Keratinocyte (primary cell): ENCODE measurements around the gene TUBA3C. TPM values are rescaled to one million over a fixed set of nuclear protein-coding genes. Genes with fewer than 3 reads are reported as not detected.
"Not testable (repeated sequence)": the region's sequence is repeated elsewhere in the genome, so short reads cannot be mapped to it uniquely, and the experiment has no call there.

Source experiments
- DNase-seq: peaks from one replicate; pipeline ENCODE4 v3.0.0-alpha.2; 2011; ENCODE audit warnings: low read depth, missing footprints, low spot score
- FAIRE-seq: peaks from 2 replicates; lab custom pipeline; 2011; peaks lifted over from hg19 to GRCh38; lab: Jason Lieb, UNC
- H2AFZ ChIP-seq: 2 replicates; pipeline ENCODE4 v1.6.0; 2012; ENCODE audit warnings: low read length, control low read depth, inconsistent platforms; ENCODE audit not compliant: control insufficient read depth
- H3K27ac ChIP-seq: 2 replicates; pipeline ENCODE4 v1.5.1; 2011; ENCODE audit warnings: low read length; ENCODE audit not compliant: control insufficient read depth, insufficient read depth
- H3K27me3 ChIP-seq: 3 replicates; pipeline ENCODE4 v1.6.0; 2011; ENCODE audit warnings: low read length; ENCODE audit not compliant: control insufficient read depth, insufficient read depth; ENCODE audit errors: extremely low read depth
- H3K36me3 ChIP-seq, 2 experiments: 2 replicates in 1 of 2; 3 replicates in 1 of 2; pipeline ENCODE4 v1.5.1; 2011; ENCODE audit warnings: low read length in 2 of 2, mild to moderate bottlenecking in 1 of 2; ENCODE audit not compliant: control insufficient read depth in 2 of 2, insufficient read depth in 2 of 2; ENCODE audit errors: extremely low read depth in 1 of 2
- H3K4me1 ChIP-seq: 3 replicates; pipeline ENCODE4 v1.5.1; 2011; ENCODE audit warnings: low read length; ENCODE audit not compliant: control insufficient read depth, insufficient read depth; ENCODE audit errors: extremely low read depth
- H3K4me2 ChIP-seq: 3 replicates; pipeline ENCODE4 v1.6.0; 2011; ENCODE audit warnings: low read depth, low read length; ENCODE audit not compliant: control insufficient read depth, insufficient read depth; ENCODE audit errors: extremely low read depth
- H3K4me3 ChIP-seq, 3 experiments: fragments of 200-600 bp in 1 of 3; sonication (generic) in 1 of 3; 2 replicates in 2 of 3; 3 replicates in 1 of 3; pipeline ENCODE4 v1.5.1; 2011 to 2016; ENCODE audit warnings: low read length in 3 of 3, mild to moderate bottlenecking in 3 of 3, control low read depth in 2 of 3, inconsistent platforms in 1 of 3, low read depth in 1 of 3, mixed read lengths in 1 of 3, mixed run types in 1 of 3, moderate library complexity in 1 of 3; ENCODE audit not compliant: control insufficient read depth in 2 of 3, insufficient read depth in 2 of 3; ENCODE audit errors: extremely low read depth in 1 of 3
- H3K79me2 ChIP-seq: 2 replicates; pipeline ENCODE4 v1.6.0; 2012; ENCODE audit warnings: low read length; ENCODE audit not compliant: control insufficient read depth, insufficient read depth
- H3K9ac ChIP-seq: 3 replicates; pipeline ENCODE4 v1.6.0; 2011; ENCODE audit warnings: low read length; ENCODE audit not compliant: control insufficient read depth, insufficient read depth; ENCODE audit errors: extremely low read depth
- H3K9me1 ChIP-seq: 3 replicates; pipeline ENCODE4 v1.6.0; 2011; ENCODE audit warnings: low read length; ENCODE audit not compliant: control insufficient read depth, insufficient read depth; ENCODE audit errors: extremely low read depth
- H3K9me3 ChIP-seq: 2 replicates; pipeline ENCODE4 v1.5.1; 2012; ENCODE audit warnings: low read depth, low read length; ENCODE audit not compliant: control insufficient read depth
- H4K20me1 ChIP-seq: 3 replicates; pipeline ENCODE4 v1.6.0; 2011; ENCODE audit warnings: low read length; ENCODE audit not compliant: control insufficient read depth, insufficient read depth; ENCODE audit errors: extremely low read depth
- CTCF ChIP-seq, 3 experiments: IDR thresholded peaks in 1 of 3; conservative IDR thresholded peaks in 1 of 3; optimal IDR thresholded peaks in 1 of 3; 2 replicates in 2 of 3; 3 replicates in 1 of 3; pipeline versions ENCODE3 to v1.5.1; 2011; ENCODE audit warnings: low read length in 3 of 3, mild to moderate bottlenecking in 3 of 3, moderate library complexity in 2 of 3, control low read depth in 1 of 3, inconsistent platforms in 1 of 3; ENCODE audit not compliant: insufficient read depth in 2 of 3; ENCODE audit errors: extremely low read depth in 1 of 3
- EZH2 ChIP-seq: IDR thresholded peaks from one replicate; pipeline ENCODE4 v1.6.1; 2012; ENCODE audit warnings: inconsistent platforms, mild to moderate bottlenecking, low read length, moderate library complexity
- dilution Hi-C: fragments of 300-500 bp; cut with MboI; formaldehyde crosslinking; loops from one replicate; pipeline ENCODE4 v1.7.0; 2020; ENCODE audit warnings: low sequenced_read_pairs; ENCODE audit not compliant: extremely low pct_ligation_motif_present
- polyA minus RNA-seq, 3 experiments: library from RNA; depleted of rRNA, polyadenylated mRNA; stranded (reverse); fragments of >200 nt; gene quantifications; 1 replicate in 1 of 3; 2 replicates in 1 of 3; 3 replicates in 1 of 3; pipeline ENCODE4 v1.2.3, GENCODE V29; 2011
- polyA plus RNA-seq, 5 experiments: library from polyadenylated mRNA; depleted of rRNA in 3 of 5; stranded (reverse) in 3 of 5; stranded (forward) in 1 of 5; unstranded in 1 of 5; fragments of >200 nt; gene quantifications; 1 replicate in 1 of 5; 2 replicates in 3 of 5; 3 replicates in 1 of 5; pipeline versions ENCODE4 v1.2.1 to v1.2.3, GENCODE V29; 2011 to 2012; ENCODE audit warnings: missing spikeins in 2 of 5, low read depth in 1 of 5, low replicate concordance in 1 of 5

Gene TUBA3C
- polyA plus RNA-seq (not detected in 3 replicates), polyA minus RNA-seq (not detected in 3 replicates)
- polyA plus RNA-seq (2011; ENCODE audit: low read depth) = not detected
- polyA plus RNA-seq (2011; cell fraction: cytosol; rRNA removed) = not detected in 2 replicates
- not detected in 2 replicates for polyA plus RNA-seq (2011; cell fraction: nucleus; rRNA removed)
- polyA plus RNA-seq (2012; ENCODE audit: low replicate concordance) = not detected in 2 replicates
- not detected for polyA minus RNA-seq (2011; cell fraction: cytosol; rRNA and poly(A)+ RNA removed)
- polyA minus RNA-seq (2011; cell fraction: nucleus; rRNA and poly(A)+ RNA removed) = not detected in 2 replicates

- no peaks in the 10 kb centered on the region for H3K9me1 ChIP-seq
- H3K9me3 ChIP-seq = peaks cover 12% of the 10 kb centered on the region
- H3K4me1 ChIP-seq = no peaks in the 10 kb centered on the region
- H3K9ac ChIP-seq = no peak within 1 kb of the TSS
- no peaks in the 10 kb centered on the region for H3K27me3 ChIP-seq
- no peak within 1 kb of the TSS for H3K4me3 ChIP-seq
- H3K79me2 ChIP-seq = no peaks in the 10 kb centered on the region
- H2AFZ ChIP-seq = no peak within 1 kb of the TSS
- dilution Hi-C loops = no loop called here
- FAIRE-seq = no peak
- no peaks in the 10 kb centered on the region for H3K36me3 ChIP-seq
- H4K20me1 ChIP-seq = no peaks in the 10 kb centered on the region
- DNase-seq = no peak
- TF ChIP-seq EZH2 = no peak
- TF ChIP-seq CTCF (optimal IDR thresholded peaks at IDR 0.05 in 1 of 3, IDR thresholded peaks at IDR 0.05 in 1 of 3, conservative IDR thresholded peaks at IDR 0.05 in 1 of 3; ENCODE audit: extremely low read depth in 1 of 3, insufficient read depth in 2 of 3, low read length in 3 of 3) = no peak
- H3K4me2 ChIP-seq = no peak within 1 kb of the TSS
- H3K27ac ChIP-seq = no peak within 1 kb of the TSS
These were observed at the start of gene TUBA3C for GRCh38 chr13:19181621-19182485. TSS of gene TUBA3C (minus strand) at chr13:19181824. CDS start at chr13:19181747, 77 bp downstream.

GRCh38 chr13:19207413-19207812, 25.8 kb upstream of the TUBA3C start:
- DNase-seq = not testable (repeated sequence)

GRCh38 chr13:19192622-19193021, 11.0 kb upstream of the TUBA3C start:
- H4K20me1 ChIP-seq, H3K9ac ChIP-seq, H3K79me2 ChIP-seq, H3K36me3 ChIP-seq, dilution Hi-C loops, FAIRE-seq, DNase-seq, H3K27ac ChIP-seq, H3K9me3 ChIP-seq, H3K4me2 ChIP-seq, H3K27me3 ChIP-seq, H3K9me1 ChIP-seq, H3K4me1 ChIP-seq, H3K4me3 ChIP-seq, H2AFZ ChIP-seq: not testable (repeated sequence)

More at GRCh38 chr13:19207413-19207812, 25.8 kb upstream of the TUBA3C start:
- H3K9ac ChIP-seq, dilution Hi-C loops, H3K4me1 ChIP-seq, FAIRE-seq, H3K4me3 ChIP-seq, H3K27me3 ChIP-seq, H4K20me1 ChIP-seq, H3K4me2 ChIP-seq, H3K9me1 ChIP-seq, H3K79me2 ChIP-seq, H2AFZ ChIP-seq, H3K9me3 ChIP-seq, H3K36me3 ChIP-seq: not testable (repeated sequence)
- peak overlapping the region; percentile 40 for H3K27ac ChIP-seq

GRCh38 chr13:19189911-19190310, 8.3 kb upstream of the TUBA3C start:
- H3K27me3 ChIP-seq, H3K27ac ChIP-seq, H3K4me1 ChIP-seq, H4K20me1 ChIP-seq, H3K4me3 ChIP-seq, H3K36me3 ChIP-seq, dilution Hi-C loops, DNase-seq, FAIRE-seq, H3K4me2 ChIP-seq, H3K9me1 ChIP-seq, H2AFZ ChIP-seq, H3K9me3 ChIP-seq, H3K79me2 ChIP-seq, H3K9ac ChIP-seq: not testable (repeated sequence)
